Tongue (tissue), 2 donors: Measurements from ENCODE around the gene ITK. TPM values are rescaled to one million over a fixed set of nuclear protein-coding genes. Genes with fewer than 3 reads are reported as not detected.
"Not testable (repeated sequence)": the region's sequence is repeated elsewhere in the genome, so short reads cannot be mapped to it uniquely, and the experiment has no call there.

ENCODE experiments used
- DNase-seq: peaks from one replicate; pipeline ENCODE4 v3.0.0-alpha.2; 2015
- total RNA-seq: library from RNA; depleted of rRNA; stranded (reverse); fragments of >200 nt; gene quantifications from one replicate; pipeline ENCODE4 v1.2.3, GENCODE V29; 2014

ITK gene
- total RNA-seq, 1 donor from 2014 or later, result 4.4 TPM

DNA sequence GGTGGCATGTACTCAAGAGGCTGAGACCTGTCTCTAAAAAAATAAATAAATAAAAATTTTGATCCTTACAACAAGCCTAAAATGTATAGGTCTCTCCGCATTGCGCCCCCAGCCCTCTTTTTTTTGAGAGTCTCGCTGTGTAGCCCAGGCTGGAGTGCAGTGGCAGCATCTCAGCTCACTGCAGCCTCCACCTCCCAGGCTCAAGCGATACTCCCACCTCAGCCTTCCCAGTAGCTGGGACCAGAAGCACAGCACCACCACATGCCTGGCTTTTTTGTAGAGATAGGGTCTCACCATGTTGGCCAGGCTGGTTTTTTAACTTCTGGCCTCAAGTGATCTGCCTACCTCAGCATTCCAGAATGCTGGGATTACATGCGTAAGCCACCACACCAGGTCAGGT is 12.4 kb upstream of the ITK start:
- no peak for DNase-seq

DNA sequence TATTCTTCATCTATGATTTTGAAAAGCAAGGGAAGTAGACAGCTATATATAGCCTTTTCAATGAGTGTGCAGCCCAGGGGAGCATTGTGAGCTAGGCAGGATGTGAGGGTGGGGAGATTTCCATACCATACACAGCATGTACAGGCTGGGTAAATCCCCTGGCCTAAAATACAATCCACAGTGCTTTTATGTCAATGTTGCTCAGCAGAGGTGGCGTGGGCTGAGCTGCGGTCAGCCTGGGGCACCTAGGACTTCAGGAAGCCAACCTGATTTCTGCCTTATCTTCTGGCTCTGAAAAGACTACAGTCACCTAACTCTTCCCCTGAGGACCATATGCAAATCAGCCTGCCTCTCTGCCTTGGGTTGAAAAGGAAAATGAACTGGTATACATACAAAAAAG is 8.2 kb upstream of the ITK start:
- no peak for DNase-seq

DNA sequence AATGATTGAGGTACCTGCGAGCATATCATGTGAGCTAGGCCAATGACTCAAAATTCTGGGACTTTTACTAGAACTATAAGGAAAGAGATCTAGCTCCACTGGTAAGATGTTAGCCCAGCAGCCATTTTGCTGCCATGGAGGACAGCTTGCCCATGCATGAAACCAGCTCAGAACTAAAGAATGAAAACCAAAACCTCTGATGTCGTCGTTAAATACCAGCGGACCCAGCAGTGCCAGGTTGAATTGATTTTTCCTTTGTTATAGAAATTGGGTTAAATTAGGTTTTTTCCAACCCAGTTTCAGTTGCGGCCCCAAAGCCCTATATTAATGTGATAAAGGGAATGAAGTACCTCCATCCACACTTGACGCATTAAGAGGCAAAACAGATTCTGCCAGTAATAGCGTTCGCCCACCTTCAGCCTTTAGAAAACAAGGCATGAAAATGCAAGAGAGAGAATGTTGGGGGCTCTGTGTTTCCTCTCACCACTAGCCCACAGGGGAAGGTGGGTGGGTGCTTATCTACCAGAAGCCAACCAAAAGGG is 5.5 kb upstream of the ITK start:
- DNase-seq, result no peak

DNA sequence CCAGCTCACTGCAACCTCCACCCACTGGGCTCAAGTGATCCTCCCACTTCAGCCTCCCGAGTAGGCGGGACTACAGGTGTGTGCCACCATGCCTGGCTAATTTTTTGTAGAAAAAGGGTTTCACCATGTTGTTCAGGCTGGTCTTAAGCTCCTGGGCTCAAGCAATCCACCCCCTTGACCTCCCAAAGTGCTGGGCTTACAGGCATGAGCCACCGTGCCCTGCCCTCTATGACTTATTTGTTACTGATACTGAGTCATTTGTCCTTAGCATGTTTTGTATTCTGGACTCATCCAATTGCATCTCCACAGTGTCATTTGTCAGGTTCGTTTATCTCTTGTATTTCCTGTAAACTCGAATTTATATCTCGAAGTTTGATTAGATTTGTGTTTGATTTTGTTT is 2.7 kb upstream of the ITK start:
- no peak for DNase-seq

DNA sequence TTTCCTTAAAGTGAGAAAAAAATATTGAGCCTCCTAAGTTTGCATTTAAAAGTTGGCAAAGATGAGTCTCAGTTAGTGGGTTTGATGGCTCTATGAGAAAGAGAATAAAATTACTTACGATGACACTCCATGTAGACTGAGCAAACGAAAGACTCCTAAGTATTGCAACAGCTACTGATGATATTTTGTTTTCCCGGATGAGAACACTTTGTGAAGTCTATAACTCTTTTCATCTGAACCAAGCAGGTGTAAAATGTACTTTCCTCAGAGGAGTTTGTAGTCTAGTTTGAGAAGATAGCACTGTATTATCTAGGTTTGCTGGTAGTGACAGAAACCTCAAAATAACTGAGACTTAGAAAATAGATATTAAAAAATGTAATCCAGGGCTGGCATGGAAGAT is 1.7 kb upstream of the ITK start:
- DNase-seq, result no peak

DNA sequence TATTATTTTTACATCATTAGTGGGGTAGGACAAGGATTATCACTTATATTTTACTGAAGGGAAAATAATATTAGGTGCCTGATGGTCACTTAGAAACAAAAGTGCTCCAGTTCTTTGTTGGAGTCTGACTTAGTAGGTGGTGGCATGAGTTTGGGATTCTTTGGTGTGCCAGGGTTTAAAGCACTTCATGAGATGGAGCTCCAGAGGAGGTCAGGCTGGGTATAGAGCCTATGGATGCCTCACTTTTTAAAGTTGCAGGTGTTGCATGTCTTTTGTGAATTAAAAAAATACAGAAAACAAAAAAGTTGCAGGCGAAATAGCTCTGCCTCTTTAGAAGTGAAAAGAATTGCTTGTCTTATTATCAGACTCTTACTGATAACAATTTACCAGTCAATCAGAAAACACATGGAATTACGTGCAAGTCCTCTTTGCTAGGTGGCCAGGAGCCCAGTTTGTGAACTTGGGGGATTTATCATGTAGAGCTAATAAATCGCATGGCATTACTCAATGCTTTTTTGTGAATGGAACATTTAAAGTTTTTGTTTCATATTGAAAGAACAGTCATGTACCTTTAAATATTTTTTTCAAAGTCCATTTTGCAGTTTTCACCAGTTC is 1.6 kb downstream of the ITK start:
- DNase-seq, result no peak

DNA sequence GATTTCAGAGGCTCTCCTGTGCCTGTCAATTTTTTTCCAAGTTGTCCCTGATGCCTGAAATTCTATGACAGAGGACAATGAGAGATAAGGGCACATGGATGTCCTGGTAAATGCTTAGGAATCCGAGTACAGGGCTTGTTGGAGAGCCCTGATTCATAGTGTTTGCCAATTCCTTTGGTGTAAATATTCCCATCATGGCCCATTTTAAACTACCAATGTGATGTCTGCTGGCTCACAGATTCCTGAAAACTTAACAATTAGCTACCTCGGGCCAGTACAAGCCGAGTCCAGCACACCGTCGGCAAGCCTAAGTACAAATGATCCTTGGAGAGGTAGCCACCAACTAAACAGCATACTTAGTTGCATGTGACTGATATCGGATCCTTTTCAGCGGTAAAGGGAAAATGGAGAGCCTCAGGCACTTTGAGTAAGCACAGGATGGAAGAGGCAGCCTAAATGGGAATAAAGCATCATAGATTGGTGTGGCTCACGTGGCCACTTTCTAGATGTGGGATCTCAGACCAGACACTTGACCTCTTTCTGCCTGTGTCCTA is 3.6 kb downstream of the ITK start:
- DNase-seq, result no peak

DNA sequence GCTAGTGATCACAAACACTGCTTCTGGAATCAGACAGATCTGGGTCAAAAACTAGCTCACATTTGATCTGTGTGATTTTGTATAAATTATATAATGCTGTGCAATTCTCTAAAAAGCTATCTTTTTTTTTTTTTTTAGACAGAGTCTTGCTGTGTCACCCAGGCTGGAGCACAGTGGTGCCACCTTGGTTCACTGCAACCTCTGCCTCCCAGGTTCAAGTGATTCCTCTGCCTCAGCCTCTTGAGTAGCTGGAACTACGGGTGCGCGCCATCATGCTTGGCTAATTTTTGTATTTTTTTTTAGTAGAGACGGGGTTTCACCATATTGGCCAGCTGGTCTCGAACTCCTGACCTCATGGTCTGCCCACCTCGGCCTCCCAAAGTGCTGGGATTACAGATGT is 4.5 kb downstream of the ITK start:
- not testable (repeated sequence) for DNase-seq

DNA sequence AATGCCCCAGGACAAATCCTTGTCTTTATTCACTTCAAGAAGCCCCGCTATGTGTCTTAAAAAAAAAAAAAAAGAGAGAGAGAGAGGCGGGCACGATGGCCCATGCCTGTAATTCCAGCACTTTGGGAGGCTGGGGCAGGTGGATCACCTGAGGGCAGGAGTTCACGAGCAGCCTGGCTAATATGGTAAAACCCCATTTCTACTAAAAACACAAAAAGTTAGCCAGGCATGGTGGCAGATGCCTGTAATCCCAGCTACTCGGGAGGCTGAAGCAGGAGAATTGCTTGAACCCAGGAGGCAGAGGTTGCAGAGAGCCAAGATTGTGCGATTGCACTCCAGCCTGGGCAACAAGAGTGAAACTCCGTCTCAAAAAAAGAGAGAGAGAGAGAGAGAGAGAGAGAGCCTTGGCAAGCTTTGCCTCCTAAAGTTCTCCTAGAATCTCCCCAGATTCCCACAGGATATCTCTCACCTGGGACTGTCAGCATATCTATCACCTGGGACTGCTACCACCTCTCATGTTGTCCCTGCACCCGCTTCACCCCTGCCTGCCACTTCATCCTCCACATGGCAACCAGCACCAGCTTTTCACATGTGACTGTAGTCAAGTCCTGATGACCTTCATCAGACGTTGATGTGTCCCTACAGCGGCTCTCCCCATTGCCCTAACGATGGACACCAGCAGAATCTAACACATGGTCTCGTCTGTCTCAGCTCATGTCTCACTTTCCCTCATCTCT is 5.8 kb downstream of the ITK start:
- DNase-seq, result no peak

DNA sequence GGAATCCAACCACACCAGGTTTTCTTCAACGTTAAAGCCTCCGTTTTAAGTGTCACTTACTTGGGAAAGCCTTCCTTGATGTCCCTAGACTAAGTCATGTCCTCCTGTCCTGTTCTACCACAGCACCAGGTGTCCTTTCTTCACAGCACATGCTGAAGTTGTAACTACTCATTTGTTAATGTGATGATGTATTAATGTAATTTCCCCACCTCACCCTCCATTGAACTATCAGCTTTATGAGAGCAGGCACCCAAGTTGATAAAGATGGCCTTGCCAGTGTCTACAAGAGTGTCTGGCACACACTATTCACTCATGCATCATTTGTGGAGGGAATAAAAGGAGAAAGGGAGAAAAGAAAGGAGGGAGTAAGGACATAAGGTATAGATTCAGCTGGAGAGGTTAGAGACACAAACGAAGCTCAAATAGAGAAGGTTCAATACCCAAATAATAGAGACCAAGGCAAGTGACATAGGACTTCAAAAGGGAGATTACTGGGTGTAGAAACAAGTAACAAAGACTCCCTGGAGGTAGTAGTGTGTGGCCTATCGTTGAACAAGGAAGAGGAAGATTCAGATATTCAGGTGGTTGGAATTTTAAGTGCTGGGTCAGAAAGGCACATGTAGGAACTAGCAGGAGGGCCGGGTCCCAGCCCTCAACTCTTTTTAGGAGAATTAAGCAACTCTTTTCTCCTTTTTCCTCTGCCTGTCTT is 6.6 kb downstream of the ITK start:
- no peak for DNase-seq

DNA sequence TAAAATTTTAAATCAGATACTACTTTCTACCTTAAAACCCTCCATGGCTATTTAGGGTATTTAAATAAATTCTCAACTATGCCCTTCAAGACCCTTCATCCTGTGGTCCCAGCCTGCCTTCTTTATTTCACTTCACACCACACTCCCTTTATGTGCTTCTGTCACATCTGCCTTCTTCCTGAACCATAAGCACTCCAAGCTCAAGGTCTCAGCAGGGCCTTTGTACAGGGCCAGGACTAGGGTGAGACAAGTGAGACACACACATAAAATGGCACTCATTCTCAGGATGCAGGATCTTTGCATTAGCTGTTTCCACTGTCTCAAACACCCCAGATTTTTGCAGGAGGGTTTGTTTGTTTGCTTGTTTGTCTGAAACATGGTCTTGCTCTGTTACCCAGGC is 7.6 kb downstream of the ITK start:
- DNase-seq, result no peak

DNA sequence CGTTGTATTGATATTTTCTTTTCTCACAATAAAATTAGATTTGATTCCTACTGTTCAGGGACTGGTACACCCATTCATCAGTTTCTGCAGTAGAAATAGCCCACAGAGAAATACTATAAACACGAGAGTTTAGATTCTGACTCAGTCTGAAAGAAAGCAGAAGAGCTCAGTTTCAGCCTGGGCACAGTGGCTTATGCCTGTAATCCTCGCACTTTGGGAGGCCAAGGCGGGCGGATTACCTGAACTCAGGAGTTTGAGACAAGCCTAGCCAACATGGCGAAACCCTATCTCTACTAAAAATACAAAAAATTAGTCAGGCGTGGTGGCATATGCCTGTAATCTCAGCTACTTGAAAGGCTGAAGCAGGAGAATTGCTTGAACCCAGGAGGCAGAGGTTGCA is 8.6 kb downstream of the ITK start:
- DNase-seq, result no peak

DNA sequence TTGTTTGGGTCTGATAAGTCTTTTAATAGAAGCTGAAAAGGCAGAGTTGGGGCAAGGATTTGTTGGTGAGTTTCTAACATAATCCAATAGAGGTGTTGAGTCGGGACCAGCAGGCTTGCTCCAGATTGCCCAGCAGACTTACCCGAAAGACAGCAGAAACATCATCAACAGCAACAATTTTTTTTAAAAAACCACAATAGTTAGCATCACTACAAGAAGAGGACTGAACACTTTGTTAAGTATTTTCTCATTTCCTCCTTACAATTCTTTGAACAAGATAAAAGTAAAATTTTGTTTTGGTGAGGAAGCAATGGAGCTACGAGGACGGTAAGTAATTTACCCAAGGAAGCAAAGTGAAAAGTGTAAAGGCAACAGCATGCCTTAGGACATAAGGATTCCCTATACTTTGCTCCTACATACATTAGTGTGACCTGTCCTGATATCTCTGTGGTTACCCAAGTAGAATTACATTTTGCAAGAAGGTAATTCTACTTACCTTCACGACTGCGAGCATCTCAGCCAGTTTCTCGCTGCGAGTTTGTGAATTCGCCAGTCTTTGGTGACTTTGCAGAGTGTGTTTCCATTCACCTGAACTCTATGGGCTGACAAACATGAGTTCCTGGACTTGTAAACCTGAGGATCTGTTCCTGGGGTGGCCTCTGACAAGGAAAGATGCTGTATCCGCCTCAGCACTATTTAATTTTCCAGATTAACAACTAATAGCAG is 13.2 kb downstream of the ITK start:
- DNase-seq, result no peak

DNA sequence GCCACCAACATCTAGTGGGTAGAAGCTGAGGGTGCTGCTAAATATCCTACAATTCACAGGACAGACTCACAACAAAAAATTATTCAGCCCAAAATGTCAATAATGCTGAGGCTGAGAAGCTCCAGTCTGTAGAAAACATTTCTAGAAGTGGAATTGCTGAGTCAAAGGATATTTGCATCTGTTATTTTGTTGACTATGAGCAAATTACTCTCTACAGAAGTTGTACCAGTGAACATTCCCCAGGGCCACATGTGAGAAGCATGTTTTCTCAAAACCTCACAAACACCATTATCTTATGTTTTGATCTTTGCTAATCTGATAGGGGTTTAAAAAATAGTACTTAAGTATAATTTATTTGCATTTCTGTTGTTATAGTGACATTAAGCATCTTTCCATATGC is 15.4 kb downstream of the ITK start:
- no peak for DNase-seq

DNA sequence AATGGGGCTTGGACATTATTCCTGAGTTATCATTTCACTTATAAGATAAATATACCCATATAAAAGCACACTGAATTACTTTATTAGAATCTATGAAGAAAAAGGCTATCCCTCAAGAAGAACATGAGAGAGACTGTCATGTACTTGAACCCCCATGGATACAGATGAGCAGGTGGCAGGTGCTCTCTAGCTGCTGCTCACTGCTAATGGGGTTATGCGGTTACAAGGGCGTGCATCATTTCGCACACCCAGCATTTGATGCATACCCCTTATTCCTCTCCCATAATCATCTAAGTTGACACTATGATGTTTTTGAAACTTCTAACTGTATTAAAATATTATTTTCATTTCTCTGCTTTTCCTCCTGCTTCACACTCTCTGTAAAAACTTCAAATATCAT is 16.4 kb downstream of the ITK start:
- no peak for DNase-seq

DNA sequence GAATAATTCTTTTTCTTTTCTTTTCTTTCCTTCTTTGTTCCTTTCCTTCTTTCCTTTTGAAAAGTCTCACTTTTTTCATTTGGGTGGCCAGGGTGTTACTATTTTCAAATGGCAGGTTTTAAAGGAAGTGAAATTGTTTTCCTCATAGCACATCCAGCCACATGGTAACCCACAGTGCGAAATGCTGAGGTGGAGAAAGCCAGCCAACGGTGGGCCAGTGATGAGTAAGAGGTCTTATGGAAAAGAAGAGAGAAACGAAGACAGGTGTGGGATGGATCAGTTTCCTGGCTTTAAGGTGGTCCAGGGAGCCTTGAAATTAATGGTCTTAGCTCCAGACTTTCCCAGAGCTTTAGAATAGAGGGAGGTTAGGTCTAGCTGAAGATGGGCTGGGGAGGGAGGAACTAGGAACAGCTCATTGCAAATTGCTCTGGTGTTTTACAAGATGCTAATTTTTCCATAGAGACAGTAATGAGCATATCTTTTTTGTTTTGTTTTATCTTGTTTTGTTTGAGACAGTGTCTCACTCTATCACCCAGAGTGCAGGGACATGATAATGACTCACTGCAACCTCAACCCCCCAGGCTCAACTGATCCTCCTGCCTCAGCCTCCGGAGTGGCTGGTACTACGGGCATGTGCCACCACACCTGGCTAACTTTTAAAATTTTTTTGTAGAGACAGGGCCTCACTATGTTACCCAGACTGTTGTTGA is 17.8 kb downstream of the ITK start:
- DNase-seq, result no peak

DNA sequence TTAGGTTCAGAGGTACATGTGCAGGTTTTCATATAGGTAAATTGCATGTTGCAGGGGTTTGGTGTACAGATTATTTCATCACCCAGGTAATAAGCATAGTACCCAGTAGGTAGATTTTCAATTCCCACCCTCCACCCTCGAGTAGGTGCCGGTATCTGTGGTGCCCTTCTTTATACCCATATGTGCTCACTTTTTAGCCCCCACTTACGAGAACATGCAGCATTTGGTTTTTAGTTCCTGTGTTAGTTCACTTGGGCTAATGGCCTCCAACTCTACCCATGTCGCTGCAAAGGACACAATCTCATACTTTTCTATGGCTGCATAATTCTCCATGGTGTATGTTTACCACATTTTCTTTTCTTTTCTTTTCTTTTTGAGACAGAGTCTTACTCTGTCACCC is 21.2 kb downstream of the ITK start:
- no peak for DNase-seq

DNA sequence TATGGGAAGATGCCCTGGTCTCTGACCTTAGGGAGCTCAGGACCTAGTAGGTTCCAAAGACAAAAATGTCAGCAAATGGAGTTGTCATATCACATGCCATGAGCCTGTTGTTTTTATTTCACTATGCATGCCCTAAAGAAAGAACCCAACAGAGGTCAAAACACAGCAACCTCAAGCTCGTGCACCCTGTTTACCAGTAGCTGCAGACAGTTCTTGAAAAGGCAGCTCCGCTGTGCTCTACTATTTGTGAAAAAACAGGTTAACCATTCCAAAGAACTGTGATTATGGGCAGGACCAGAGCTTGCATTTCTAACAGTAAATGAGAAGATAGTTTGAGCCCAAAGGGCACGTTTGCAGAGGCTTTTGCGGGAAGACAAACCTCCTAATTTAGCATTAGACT is 22.8 kb downstream of the ITK start:
- no peak for DNase-seq

DNA sequence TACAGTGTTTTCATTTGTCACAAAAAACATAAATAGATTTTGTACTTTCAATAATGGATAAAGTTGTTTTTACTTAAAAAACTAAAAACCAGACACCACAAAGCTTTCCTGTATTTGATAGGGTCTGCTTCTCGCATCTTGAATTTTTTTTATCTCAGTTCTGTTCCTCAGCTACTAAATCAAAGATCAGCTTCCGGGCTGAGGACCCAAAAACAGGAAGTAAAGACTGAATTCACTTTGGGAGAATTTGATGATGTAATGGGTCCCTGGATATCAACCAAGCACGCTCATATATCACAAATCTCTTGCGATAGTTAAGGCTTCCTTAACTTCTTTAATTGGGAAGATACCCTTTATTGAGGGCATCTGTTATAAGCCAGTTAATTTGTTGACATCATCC is 24.1 kb downstream of the ITK start:
- no peak for DNase-seq

DNA sequence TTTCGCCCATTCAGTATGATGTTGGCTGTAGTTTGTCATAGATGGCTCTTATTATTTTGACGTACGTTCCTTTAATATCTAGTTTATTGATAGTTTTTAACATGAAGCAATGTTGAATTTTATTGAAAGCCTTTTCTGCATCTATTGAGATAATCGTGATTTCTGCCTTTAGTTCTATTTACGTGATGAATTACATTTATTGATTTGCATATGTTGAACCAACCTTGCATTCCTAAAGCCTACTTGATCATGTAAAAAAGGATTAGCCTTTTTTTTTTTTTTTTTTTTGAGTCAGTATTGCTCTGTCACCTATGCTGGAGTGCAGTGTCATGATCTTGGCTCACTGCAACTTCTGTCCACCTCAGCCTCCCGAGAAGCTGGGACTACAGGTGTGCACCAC is 25.1 kb downstream of the ITK start:
- no peak for DNase-seq

DNA sequence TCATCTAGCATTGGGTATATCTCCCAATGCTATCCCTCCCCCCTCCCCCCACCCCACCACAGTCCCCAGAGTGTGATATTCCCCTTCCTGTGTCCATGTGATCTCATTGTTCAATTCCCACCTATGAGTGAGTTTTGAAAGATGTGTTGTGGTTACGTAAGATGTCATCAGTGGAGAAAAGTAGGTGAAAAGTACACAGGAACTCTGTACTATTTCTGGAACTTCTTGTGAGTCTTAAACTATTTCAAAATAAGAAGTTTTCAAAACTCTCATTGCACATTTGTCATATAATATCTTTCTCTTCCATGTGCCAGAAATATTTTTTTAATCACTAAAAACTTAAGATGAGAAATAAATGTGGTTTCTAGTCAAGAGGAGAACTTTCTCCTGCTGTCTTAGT is 30.0 kb downstream of the ITK start:
- peak; percentile 25 for DNase-seq

DNA sequence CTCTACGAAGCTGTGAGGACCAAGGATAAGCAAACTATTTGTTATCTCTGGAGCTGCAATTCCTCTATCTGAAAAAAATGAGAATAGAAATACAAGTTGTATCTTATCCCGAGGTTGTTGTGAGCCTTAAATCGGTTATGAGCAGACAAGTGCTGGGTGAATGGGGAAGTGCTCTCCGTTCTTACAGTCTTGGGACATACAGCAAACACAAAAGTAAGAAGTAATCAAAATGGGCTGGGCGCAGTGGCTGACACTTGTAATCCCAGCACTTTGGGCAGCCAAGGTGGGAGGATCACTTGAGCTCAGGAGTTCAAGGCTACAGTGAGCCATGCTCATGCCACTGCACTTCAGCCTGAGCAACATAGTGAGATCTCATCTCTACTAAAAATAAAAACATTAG is 31.7 kb downstream of the ITK start:
- DNase-seq, result no peak
